Nucleus accumbens (tissue), 56 donors: ENCODE measurements around the gene PTDSS2.

Source experiments
- DNase-seq, 56 donors: peaks; one replicate each; lab custom pipeline; 2025; lab: John Stamatoyannopoulos, UW

PTDSS2 gene

DNA sequence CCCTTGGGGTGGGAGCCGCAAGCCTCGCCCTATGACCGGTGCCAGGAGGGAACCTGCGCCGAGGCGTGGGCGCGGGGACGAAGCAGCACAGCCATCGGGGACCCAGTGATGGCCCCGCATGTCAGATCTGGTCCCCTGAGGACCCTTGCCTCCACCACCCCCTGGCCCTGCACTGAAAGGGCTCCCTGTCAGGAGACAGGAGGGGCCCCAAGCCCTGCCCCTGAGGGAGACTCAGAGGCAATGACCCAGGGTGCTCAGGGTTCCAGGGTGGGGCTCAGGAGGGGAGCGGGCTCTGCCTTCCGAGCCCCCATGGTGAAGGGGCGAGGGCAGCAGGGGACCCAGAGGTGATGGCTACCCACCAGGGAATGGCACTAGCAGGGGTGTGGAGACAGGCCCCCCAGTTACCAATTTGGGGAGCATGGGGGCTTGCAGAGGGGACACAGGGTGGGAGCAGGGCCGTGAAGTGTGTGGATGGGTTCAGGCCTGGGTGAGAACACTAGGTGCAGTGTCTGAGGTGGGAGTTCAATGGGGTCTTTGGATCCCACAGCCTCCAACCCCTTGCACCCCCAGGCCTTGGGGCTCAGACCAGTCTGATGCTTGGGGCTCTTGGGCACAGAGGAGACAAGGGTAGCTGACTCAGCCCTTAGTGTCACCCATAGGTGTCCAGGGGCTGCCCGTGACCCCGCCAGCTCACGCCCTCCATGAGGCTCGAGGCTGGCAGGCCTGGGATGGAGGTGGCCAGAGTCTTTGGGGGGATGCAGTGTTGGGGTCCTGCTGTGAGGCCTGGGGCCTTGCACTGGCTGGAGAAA is 87.7 kb downstream of the PTDSS2 start:
- DNase-seq = peak in 1 of 56 donors; percentile 67

DNA sequence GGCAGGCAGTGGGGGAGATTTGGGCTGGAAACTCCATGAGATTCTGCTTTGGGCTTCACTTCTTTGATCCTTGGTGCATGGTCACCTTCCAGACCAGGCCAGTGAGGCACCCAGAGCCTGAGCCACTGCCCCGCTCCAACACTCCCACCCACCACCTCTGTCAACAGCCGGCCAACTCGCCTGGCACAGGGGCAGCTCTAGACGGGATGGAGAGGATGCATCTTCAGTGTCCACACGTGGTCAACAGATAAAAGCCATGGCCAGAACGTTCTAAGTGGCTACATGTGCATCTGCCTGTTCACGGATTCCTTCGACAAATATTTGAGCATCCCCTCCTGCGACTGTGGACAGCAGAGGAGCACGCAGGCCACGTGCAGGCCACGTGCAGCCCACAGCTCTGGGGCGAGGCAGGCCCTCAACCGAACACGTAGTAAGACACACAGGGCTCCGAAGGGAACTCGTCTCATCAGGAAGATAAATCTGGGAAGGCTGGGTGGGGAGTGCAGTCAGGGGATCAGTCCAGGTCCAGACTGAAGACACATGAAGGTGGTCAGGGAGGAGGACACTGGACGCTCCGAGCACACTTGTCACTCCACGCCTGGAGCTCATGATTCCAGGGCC is 88.5 kb downstream of the PTDSS2 start:
- no peak for DNase-seq

DNA sequence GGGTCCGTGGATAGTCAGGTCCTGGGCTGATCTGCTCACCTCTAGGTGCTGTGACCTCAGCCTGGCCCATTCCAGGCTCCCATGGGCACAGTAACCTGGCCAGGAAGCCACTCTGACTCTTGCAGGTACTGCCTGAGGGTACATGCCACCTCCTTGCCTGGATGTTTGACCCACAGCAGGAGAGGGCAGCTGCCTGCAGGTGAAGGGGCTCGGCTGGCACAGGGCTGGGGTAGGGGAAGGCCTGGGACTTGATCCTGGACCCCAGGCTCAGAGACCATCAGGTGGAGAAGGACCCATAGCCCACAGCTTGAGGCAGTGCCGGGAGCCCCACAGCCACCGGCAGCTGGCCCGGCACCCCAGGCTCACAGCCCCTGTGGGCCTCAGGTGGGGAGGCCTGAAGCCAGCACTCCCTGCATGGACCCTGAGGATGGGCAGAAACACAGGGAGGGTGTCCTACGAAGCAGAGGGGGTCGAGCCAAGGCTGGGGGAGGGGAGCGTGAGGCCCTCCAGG is 89.9 kb downstream of the PTDSS2 start:
- DNase-seq = no peak
